LNCAP (cell line): ENCODE data around the gene C14orf119.

Experiments used
- CTCF ChIP-seq: fragments of 450-650 bp; IDR thresholded peaks from 2 replicates; pipeline ENCODE4 v1.5.1; 2017; ENCODE audit warnings: mild to moderate bottlenecking

C14orf119 gene

GRCh38 chr14:23057757-23058653, 37.3 kb upstream of the C14orf119 start:
- peak; percentile 88 for TF ChIP-seq CTCF

GRCh38 chr14:23058654-23059504, 36.4 kb upstream of the C14orf119 start:
- TF ChIP-seq CTCF: no peak

GRCh38 chr14:23060536-23061260, 34.6 kb upstream of the C14orf119 start:
- no peak for TF ChIP-seq CTCF

- no peak for TF ChIP-seq CTCF
These were observed 33.3 kb upstream of the C14orf119 start for GRCh38 chr14:23062002-23062401.

GRCh38 chr14:23063601-23064000, 31.7 kb upstream of the C14orf119 start:
- no peak for TF ChIP-seq CTCF

GRCh38 chr14:23066368-23066767, 28.9 kb upstream of the C14orf119 start:
- TF ChIP-seq CTCF: no peak
